DND-41 (cell line): Measurements from ENCODE around the gene IPCEF1.
"Not testable (repeated sequence)": the region's sequence is repeated elsewhere in the genome, so short reads cannot be mapped to it uniquely, and the experiment has no call there.

ENCODE experiments used
- CTCF ChIP-seq: IDR thresholded peaks from 2 replicates; pipeline ENCODE4 v1.5.1; 2012; ENCODE audit warnings: borderline replicate concordance, low read length, moderate library complexity, mild to moderate bottlenecking; ENCODE audit not compliant: poor library complexity, severe bottlenecking; ENCODE audit errors: extremely low read depth
- EZH2 ChIP-seq: IDR thresholded peaks from 3 replicates; pipeline ENCODE4 v1.6.1; 2012; ENCODE audit warnings: borderline replicate concordance, low read depth, mild to moderate bottlenecking, moderate library complexity, low read length, inconsistent platforms; ENCODE audit not compliant: severe bottlenecking

- TF ChIP-seq EZH2, CTCF: not testable (repeated sequence)
Measured at GRCh38 chr6:154241061-154241460, 115.5 kb downstream of the IPCEF1 start.
